GM21528 (cell line): ENCODE data around the gene CDHR3.
"Not testable (repeated sequence)": the region's sequence is repeated elsewhere in the genome, so short reads cannot be mapped to it uniquely, and the experiment has no call there.

ENCODE experiments used
- ATAC-seq: cut with Tn5 transposase; IDR thresholded peaks from one replicate; pipeline ENCODE4 v1.9.1; 2021; ENCODE audit warnings: mild to moderate bottlenecking, moderate library complexity; ENCODE audit not compliant: unreplicated experiment, low FRiP score

CDHR3 gene

GRCh38 chr7:105962353-105962752 is 711 bp upstream of the CDHR3 start:
- no peak for ATAC-seq

- ATAC-seq = no peak
Measured at GRCh38 chr7:105971845-105972244, 8.8 kb downstream of the CDHR3 start.

DNA sequence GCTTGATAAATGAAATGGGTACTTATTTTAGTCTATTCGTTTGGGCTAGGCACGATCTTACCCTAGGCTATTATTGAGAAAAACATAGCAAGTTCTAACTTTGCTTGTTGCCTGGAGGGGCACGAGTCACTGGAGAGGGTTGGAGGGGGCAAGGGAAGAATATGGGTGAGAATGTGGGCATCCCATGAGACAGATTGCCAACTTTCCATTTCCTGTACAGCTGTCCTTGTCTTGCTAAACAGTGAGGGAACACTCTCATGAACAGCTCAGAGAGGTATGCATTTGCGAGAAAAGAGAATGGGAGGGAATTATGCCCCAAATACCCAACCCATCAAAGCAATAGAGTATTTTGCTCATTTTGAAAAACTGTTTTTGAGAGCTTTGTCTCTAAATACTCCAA is 9.2 kb downstream of the CDHR3 start:
- no peak for ATAC-seq

DNA sequence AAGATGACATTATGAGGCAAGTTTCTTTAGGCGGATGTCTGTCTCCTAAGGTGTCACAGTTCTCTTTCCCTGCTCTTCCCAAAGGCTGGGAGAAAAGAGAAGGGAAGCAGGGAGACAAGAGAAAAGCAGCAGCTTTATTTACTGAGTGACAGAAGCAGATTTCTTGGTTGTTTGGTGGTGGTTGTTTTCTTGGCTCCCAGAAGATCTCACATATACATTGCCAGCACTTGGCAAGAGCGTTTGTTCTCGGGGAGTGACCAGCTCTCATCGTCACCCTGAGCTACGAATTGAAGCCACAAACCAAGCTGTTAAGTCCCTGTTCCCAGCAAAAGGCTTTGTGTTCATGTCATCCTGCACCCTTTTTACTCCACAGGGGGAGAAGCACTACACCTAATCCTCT is 11.4 kb downstream of the CDHR3 start:
- ATAC-seq = no peak

DNA sequence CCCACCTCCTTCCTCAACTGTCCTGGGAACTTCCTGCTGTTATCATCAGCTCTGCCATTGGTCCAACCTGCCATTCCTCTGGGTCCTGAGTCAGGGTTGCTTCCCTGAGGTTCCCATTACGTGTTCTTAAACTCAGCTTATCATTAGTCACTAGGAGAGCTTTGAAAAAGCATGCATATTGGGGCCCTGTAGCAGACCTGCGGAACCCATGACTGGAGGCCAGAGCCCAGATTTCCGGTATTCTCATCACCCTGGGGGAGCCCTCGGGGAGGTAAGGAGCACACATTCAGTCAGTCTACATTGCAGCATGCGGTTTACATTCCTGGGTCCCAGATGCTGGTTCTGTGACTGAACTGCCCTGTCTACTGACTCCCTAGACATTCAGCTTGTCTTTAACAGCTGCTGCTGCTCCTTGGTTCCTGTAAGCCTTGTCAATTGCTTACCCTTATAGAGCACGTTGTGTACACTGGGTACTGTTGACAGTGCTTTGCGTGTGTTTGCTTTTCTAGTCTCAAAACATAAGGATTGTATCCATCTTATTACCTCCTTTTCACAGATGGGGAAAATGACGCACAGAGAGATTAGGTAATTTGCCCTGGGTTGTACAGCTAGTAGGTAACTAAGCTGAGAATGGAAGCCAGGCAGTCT is 12.8 kb downstream of the CDHR3 start:
- no peak for ATAC-seq

GRCh38 chr7:105976868-105977267 is 13.8 kb downstream of the CDHR3 start:
- ATAC-seq = no peak

- no peak for ATAC-seq
Measured at GRCh38 chr7:105978035-105978434, 15.0 kb downstream of the CDHR3 start.

GRCh38 chr7:105978974-105979373 is 15.9 kb downstream of the CDHR3 start:
- ATAC-seq = no peak

DNA sequence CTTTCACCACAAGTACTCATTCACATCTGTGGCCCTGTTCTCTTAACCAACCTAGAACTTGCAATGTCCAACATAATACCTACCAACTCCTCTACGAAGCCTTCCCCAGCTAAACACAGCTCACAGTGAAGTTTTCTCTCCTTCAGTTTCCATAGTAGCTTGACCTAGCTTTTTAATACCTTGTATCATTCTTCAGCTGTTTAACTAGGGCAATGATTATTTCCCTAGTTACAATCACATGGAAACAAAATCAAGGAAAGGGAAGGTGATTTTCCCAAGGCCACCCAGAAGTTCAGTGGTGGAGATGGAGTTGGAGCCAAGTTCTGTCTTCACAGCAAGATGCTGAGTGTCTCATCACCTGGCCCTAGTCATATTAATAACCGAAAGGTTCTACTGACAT is 16.3 kb downstream of the CDHR3 start:
- ATAC-seq = no peak

DNA sequence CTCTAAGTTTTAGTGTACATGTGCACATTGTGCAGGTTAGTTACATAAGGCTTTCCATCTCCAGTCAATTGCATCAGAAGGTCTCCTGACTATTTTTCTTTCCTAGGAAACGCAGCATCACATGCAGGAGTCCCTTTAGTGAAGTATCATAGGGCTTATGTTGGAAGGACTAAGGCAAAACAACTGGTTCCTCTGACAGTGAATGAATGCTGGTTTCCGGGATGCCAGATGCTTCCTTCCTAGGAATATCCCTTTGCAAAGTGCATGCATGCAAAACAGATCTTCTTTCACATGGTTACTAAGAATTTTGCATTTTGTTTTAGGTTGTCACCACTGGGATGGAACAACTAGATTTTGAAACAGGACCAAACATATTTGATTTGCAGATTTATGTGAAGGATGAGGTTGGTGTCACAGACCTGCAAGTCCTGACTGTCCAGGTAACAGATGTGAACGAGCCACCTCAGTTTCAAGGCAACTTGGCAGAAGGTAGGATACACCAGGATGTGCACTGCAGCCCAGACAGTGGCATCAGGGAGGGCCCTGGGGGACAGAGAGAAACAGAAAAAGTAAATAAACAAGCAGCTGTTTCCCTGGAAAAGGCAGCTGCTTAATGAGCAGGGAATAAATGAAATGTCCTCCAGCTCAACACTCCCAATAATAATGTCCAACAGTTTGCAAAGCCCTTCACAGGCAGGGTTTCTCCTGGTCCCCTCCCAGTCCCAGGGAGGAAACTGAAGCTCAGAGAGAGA is 17.8 kb downstream of the CDHR3 start:
- ATAC-seq = no peak

DNA sequence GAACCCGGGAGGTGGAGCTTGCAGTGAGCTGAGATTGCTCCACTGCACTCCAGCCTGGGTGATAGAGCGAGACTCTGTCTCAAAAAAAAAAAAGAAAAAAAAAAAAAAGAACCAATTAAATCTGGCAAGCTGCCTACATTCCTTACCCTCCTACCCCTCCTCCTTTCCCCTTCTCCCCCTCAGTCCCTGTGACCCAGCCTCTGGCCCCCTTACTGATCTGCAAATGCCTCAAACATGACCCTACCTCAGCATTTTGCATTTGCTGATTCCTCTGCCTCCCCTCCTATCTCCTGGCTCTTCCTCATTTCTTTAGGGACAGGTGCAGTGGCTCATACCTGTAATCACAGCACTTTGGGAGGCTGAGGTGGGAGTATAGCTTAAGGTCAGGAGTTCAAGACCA is 19.3 kb downstream of the CDHR3 start:
- ATAC-seq = no peak

- not testable (repeated sequence) for ATAC-seq
Measured at GRCh38 chr7:105984808-105985207, 21.7 kb downstream of the CDHR3 start.

DNA sequence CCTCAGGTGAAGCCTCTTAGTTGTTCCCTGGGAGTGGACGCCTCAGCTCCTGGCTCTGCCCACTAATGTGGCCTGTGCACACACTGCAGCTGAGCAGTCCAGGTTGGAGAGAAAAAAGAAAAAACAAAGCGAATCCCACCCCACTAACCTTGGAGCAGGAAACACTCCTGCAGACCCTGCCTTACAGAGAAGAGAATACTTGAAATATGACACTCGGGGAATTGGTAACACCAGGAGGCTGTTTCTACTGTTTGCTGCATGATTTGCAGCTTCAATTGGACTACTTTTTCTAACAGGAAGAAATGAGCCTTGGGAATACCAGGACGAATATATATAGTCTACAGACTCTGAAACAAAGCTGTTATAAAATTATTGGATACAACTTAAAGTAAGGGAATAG is 22.2 kb downstream of the CDHR3 start:
- no peak for ATAC-seq

DNA sequence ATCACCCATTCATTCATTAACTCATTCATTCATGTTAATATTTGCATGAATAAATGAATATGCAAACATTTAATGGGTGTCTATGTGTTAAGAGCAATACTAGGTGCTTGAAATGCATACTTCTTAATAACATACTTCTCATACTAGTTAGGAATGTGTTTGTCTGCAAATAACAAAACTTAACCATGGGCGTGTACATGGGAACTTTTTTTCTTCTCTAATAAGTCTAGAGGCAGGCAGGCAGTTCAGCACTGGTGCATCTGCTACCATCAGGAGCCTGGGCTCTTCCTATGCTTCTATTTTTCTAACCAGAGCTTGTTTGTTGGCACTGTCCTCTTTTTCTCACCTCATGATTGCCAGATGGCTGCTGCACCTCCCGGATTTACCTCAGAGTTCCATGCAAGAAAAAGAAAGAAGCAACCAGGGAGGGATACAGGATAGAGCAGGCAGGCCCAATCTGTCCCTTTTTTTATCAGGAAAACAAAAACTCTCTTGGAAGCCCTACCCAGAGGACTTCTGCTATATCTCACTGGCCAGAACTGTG is 22.7 kb downstream of the CDHR3 start:
- no peak for ATAC-seq

GRCh38 chr7:105987046-105987445 is 24.0 kb downstream of the CDHR3 start:
- no peak for ATAC-seq

DNA sequence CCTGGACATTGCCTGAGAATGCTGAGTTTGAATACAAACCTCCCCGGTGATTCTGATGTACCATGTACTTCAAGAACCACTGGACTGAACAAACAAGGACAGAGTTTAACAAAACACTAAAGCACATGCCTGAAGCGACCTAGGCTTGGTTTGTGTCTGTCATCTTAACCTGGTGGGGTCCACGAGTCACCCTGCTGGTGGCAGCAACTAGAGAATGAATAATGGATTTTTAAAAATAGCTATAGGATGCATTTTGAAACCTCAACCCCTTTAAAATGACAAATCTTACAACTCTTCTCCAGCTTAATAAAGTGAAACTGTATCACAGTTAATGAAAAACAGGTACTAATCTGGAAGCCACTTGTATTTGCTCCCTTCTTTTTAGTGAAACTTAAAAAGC is 25.2 kb downstream of the CDHR3 start:
- no peak for ATAC-seq

GRCh38 chr7:105989191-105989590 is 26.1 kb downstream of the CDHR3 start:
- ATAC-seq = no peak

DNA sequence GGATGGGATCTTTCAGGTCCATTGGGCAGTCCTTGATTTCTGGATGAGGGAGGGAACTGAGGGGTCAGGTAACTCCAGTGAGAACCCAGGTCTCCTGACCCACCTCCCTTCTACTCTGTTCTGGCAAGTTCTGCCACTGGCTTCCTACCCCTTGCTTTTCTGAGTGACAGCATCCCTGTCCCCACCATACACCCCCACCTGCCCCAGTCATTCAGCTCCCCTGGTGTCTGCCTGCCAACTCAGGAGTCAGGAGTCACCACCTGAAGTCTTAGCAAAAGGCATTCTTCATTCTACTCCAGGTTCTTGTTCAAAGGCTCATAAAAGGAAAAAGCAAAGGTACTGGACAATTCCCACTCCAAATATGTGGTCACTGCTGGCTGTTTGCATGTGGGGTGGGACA is 26.6 kb downstream of the CDHR3 start:
- no peak for ATAC-seq

DNA sequence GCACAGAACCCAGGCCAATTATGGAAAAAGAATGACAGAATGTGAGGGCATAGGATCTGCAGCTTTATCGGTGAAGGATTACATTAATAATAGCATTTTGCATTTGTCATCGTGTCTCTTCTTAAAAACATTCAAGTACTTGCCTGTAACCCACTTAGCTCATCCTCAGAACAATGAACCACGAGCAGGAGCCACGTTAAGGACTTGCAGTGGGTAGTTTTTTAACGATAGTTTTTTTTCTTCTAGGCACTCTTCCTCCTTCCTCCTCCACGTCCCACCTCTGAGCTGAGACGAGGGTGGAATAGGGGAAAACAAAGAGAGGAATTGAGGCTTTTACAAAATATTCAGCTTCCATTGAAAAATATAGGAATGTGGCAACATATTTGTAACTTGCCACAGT is 27.1 kb downstream of the CDHR3 start:
- no peak for ATAC-seq

GRCh38 chr7:105990727-105991453 is 27.8 kb downstream of the CDHR3 start:
- no peak for ATAC-seq

- ATAC-seq = no peak
Measured at GRCh38 chr7:105992905-105993304, 29.8 kb downstream of the CDHR3 start.
